NCI-H1694 (cell line): ENCODE results near the gene GLB1L.

Source experiments
- DNase-seq: peaks from one replicate; lab custom pipeline; 2025; lab: John Stamatoyannopoulos, UW

Gene GLB1L

GRCh38 chr2:219252900-219253752, 7.9 kb upstream of the GLB1L start, which contains the start of gene TUBA4B:
Gene TUBA4B (plus strand): TSS chr2:219253243. CDS start chr2:219253408, 165 bp downstream.
- no peak for DNase-seq

GRCh38 chr2:219252570-219252899, 7.3 kb upstream of the GLB1L start:
- no peak for DNase-seq

GRCh38 chr2:219252084-219252483, 6.8 kb upstream of the GLB1L start:
- DNase-seq: no peak

DNA sequence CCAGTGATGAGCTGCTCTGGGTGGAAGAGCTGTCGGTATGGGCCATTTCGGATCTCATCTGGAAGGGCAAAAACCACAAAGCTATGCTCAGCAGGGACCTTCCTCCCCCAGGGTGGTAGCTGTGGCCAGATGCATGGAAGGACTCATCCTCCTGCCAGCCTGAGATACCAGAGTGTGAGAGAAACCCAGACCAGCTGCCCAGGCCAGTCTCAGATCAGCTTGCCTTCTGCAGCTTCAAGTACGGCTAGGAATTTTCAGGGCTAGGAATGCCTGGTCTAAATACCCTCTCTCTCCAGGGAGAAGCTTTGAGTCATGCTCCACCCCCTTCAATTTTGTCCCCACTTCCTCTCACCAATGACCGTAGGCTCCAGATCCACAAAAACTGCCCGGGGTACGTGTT, 6.4 kb upstream of the GLB1L start:
- DNase-seq: no peak

- DNase-seq: no peak
These were observed 5.0 kb upstream of the GLB1L start for GRCh38 chr2:219250049-219250781.

DNA sequence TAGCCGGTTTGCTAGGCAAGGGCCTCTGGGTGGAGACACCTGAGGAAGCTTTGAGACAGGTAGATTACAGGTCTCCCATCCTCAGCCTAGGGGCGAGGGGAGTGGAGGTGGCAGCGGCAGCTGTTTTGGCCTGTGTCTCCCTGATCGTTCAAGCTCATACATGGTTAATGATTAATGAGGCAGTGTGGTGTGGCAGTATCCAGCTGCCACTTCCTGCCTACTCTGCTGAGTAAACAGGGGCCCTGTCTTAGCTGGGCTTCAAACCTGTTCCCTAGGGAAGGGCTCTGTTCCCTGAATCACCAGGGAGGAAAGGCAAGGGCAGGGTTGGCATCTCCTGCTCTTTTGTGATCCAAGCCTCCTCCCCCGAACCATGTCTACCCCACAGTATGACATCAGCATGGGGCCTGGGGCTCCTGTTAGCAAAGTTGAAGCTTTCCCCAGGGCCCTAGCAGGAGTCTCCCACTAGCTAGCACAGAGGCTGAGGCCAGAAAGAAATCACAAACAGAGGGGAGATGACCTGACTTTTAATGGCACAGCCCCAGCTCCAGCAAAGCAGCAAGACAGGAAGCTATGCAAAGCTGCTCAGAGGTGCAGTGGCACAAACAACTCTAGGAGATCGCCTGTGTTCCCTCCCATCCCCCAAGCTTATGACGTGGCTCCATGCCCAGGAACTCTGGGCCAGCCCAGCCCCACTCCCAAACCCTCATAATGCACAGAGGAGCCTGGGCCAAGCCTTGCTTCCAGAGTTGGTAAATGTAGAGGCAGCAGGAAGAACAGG, 4.1 kb upstream of the GLB1L start:
- peak; percentile 95 for DNase-seq

DNA sequence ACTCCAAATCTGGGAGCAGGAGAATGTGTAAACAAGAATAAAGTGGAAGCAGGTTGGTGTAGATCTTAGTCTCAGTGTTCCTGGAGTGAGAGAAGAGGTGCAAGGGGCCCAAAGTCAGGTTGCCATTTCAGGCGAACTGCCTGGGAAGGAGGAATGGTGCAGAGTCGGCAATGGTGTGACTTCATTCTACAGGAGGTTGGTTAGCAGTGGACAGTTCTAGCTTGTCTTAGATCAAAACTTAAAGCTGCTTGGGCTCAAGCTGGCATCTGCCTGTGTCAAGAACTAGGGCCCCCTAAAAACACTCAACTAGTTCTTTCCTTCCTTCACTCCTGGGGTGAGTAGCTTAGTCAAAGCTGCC, 3.6 kb upstream of the GLB1L start:
- no peak for DNase-seq

DNA sequence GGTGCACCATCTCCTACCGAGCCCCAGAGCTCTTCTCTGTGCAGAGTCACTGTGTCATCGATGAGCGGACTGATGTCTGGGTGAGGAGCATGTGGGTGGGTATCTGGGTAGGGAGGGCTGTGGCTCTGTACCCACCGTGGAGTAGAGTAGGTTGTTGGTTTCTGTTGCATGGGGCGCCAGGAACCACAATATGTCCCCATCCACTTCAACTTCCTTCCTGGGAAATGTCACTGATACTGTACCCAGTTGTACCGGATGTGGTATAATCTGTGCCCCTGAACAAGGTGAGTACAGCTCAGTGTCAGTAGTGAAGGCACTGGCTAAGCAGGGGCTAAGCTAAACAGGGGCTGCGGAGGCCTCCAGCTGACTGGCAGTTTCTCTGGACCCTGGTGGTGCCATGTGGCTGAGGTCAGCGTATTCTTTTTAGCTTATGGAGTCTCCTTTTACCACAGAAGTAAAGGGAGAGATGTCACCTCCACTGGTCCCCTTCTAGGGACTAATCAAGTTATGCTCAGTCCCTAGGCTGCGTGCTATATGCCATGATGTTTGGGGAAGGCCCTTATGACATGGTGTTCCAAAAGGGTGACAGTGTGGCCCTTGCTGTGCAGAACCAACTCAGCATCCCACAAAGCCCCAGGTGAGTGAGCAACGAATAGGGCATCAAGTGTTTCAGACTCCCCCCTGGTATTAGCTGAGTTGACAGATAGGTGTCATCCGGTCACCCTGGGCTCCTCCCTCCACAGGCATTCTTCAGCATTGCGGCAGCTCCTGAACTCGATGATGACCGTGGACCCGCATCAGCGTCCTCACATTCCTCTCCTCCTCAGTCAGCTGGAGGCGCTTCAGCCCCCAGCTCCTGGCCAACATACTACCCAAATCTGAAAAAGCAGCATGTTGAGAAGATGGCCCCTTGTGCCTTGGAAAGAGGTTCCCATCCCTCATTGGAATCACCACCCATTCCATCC, 2.7 kb upstream of the GLB1L start:
- DNase-seq: no peak

DNA sequence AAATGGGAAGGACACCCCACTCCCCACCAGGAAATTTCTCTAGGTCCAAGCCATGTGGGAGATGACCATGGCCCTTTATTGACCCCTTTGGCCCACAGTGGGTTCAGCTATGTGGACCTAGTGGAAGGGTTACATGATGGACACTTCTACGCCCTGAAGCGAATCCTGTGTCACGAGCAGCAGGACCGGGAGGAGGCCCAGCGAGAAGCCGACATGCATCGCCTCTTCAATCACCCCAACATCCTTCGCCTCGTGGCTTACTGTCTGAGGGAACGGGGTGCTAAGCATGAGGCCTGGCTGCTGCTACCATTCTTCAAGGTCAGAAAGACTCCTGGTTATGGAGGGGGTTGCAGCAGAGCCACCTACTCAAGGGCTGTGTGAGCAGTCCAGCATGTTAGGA, 1.3 kb upstream of the GLB1L start:
- DNase-seq: no peak

- no peak for DNase-seq
These were observed 621 bp upstream of the GLB1L start for GRCh38 chr2:219245899-219246230.

DNA sequence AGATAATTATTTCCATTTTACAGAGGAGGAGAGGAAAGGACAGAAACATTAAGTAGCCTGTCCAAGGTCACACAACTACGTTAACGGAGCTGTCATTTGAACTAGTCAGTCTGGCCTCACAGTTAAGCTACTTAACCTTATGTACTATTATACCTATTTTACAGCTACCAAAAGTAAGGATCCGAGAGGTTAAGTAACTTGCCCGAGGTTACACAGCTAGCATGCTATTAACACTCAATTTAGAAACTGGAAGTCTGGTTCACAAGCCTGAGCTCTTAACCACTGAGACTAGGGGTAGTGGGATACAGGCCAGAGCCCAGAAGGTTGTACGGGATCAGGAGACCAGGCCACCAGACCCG, 476 bp downstream of the GLB1L start:
- no peak for DNase-seq

DNA sequence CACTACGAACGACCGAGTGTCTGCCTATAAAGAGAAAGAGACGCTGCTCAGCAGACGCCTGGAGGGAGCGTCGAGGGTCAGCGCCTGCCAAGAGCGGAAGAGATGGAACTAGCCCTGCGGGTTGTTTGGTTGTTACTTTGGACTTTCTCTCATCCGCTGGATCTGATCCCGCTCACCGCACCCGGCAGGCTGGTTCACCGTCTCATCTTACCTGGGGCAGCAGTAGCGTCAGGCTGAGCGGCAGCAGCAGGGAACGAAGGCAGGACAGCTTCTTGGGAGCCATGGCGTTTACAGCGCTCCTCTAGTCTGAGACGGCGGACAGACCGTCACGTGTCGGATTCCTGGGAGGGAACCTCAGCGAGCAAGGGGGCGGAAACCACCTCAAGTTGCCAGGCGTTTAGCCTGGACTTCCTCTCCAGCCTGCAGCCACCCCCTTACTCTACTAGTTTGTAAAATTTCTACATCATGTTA, 1.9 kb downstream of the GLB1L start:
- no peak for DNase-seq

GRCh38 chr2:219234331-219234730, 10.9 kb downstream of the GLB1L start:
- no peak for DNase-seq

DNA sequence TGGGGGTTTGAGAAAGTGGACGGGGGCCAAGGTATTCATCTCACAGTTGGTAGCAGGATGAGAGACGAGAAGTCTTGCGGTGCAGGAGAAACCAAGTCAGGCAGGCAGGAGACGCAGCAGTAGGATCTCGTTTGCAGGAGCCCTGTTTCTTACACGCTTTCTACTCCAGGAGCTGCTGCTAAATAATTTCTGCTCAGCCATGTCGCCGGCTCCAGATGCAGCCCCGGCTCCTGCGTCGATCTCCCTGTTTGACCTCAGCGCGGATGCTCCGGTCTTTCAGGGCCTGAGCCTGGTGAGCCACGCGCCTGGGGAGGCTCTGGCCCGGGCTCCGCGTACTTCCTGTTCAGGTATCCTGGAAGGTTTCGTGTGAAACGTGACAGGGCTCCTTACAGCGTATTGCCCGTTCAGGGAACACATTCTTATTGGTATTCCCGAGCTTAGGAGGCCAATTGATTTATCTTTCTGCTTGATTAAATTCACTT, 15.1 kb downstream of the GLB1L start:
- DNase-seq: no peak

GRCh38 chr2:219229305-219230058, 15.8 kb downstream of the GLB1L start, which contains the start of the genes ANKZF1 and ATG9A:
Gene ANKZF1 (plus strand): TSS chr2:219229806. CDS start chr2:219230258, 452 bp downstream.
Gene ATG9A (minus strand): TSS chr2:219229636. CDS start chr2:219228024, 1,612 bp downstream.
- peak; percentile 98 for DNase-seq

DNA sequence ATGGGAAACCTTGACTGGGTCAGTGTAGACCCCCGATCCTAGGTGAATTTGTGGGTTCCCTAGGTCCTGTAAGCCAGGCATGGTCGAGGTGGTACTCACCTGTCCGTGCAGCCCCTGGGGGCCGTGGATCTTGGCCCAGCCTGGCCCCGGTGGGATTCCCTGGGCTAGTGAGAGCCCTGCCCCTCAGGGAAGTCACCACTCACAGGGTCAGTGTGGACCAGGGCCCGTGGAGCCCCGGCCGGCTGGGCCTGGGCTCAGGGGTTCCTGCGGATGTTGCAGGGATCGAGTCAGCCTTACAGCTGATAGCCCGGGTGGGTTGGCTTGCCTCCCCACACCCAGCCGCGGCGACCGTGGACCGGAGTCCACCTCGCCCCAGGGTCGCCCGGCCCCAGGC, 16.3 kb downstream of the GLB1L start:
- no peak for DNase-seq

DNA sequence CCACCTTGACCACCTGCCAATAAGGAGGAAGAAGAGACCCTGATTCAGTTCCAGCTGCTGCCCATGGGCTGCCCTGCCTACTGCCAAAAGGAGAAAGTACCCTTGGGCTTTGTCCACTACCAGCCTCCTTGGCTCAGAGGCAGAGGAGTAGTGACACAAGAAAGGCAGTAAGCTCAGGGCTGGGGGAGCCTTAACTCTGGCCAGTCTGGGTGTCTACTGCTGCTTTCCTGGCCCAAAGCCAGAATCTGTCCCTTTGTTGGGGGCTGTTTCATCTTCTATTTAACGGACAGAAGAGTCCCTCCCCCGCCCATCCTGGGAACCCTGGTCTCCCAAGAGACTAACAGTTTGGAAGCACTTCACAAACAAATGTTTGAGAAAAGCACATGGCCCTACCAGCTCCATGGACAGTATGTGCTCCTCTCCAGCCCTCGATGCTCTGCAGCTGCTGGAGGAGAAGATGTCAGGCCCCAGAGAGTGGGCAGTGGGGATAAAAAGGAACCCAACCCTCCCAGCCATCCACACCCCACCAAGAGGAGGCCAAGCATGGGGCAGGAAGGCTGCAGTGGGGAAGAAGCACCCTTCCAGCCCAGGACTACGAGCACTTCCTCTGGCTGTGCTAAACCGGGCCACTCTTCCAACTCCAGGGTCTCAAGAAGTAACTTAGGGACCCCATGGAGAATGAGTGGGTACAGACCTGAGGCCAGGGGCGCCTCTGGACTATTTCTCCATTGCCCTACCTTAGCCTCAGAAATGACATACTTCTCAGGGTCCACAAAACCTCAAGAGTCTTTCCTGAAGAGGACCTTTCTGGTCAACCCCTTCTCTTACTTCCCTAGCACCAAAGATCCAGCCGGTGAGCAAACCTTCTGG, 17.0 kb downstream of the GLB1L start:
- DNase-seq: no peak

GRCh38 chr2:219225350-219225749, 19.9 kb downstream of the GLB1L start:
- DNase-seq: no peak

GRCh38 chr2:219223831-219224610, 21.2 kb downstream of the GLB1L start:
- no peak for DNase-seq
